ENCODE measurements around the gene JAK1.

The JAK1 gene

GRCh38 chr1:64976361-64976760 is 10.0 kb upstream of the JAK1 start:
- Histone ChIP-seq H3K9me3 (replicated peaks; ENCODE audit: insufficient read depth, low read length) (no peaks in the 10 kb centered on the region), H3K9me2 (replicated peaks; ENCODE audit: insufficient read depth, low read length) (no peaks in the 10 kb centered on the region), H3K9ac (ENCODE audit: low read length) (no peak overlapping the region), H3K27me3 (replicated peaks; ENCODE audit: insufficient read depth, low read length) (no peaks in the 10 kb centered on the region), H3F3A (ENCODE audit: insufficient read depth, low read length) (no peaks in the 10 kb centered on the region), H2AFZ (ENCODE audit: low read length) (no peak overlapping the region), H3K4me1 (ENCODE audit: low read length) (peaks cover 4% of the 10 kb centered on the region), H3K79me2 (ENCODE audit: low read length) (no peaks in the 10 kb centered on the region), H3K4me2 (ENCODE audit: low read depth, low read length) (no peak overlapping the region), H3K27ac (ENCODE audit: low read length) (no peak overlapping the region), H4K20me1 (ENCODE audit: insufficient read depth, low read length) (no peaks in the 10 kb centered on the region), H3K36me3 (replicated peaks; ENCODE audit: insufficient read depth, low read length) (no peaks in the 10 kb centered on the region), H3K4me3 (ENCODE audit: low read length) (no peak overlapping the region)
- TF ChIP-seq EZH2phosphoT487 (IDR thresholded peaks at IDR 0.05; ENCODE audit: low read length) = no peak
- no peak for TF ChIP-seq CTCF (IDR thresholded peaks at IDR 0.05; ENCODE audit: low read length)
- no peak for TF ChIP-seq EZH2 (optimal IDR thresholded peaks at IDR 0.05; ENCODE audit: low read depth, low read length)
- no peak for DNase-seq

- Histone ChIP-seq H3K36me3 (replicated peaks; ENCODE audit: insufficient read depth, low read length) (no peaks in the 10 kb centered on the region), H3K9me3 (replicated peaks; ENCODE audit: insufficient read depth, low read length) (no peaks in the 10 kb centered on the region), H2AFZ (ENCODE audit: low read length) (no peak overlapping the region), H3K27me3 (replicated peaks; ENCODE audit: insufficient read depth, low read length) (no peaks in the 10 kb centered on the region), H4K20me1 (ENCODE audit: insufficient read depth, low read length) (no peaks in the 10 kb centered on the region), H3F3A (ENCODE audit: insufficient read depth, low read length) (no peaks in the 10 kb centered on the region), H3K4me1 (ENCODE audit: low read length) (no peaks in the 10 kb centered on the region), H3K4me2 (ENCODE audit: low read depth, low read length) (no peak overlapping the region), H3K9ac (ENCODE audit: low read length) (no peak overlapping the region), H3K27ac (ENCODE audit: low read length) (no peak overlapping the region), H3K79me2 (ENCODE audit: low read length) (no peaks in the 10 kb centered on the region), H3K9me2 (replicated peaks; ENCODE audit: insufficient read depth, low read length) (no peaks in the 10 kb centered on the region), H3K4me3 (ENCODE audit: low read length) (no peak overlapping the region)
- TF ChIP-seq EZH2 (optimal IDR thresholded peaks at IDR 0.05; ENCODE audit: low read depth, low read length) (no peak), EZH2phosphoT487 (IDR thresholded peaks at IDR 0.05; ENCODE audit: low read length) (no peak), CTCF (IDR thresholded peaks at IDR 0.05; ENCODE audit: low read length) (no peak)
- no peak for DNase-seq
Measured at GRCh38 chr1:64975740-64976139, 9.4 kb upstream of the JAK1 start.

- H3K27me3 ChIP-seq (replicated peaks; ENCODE audit: insufficient read depth, low read length) = no peaks in the 10 kb centered on the region
- no peaks in the 10 kb centered on the region for H3K9me3 ChIP-seq (replicated peaks; ENCODE audit: insufficient read depth, low read length)
- H3F3A ChIP-seq (ENCODE audit: insufficient read depth, low read length) = no peaks in the 10 kb centered on the region
- TF ChIP-seq EZH2 (optimal IDR thresholded peaks at IDR 0.05; ENCODE audit: low read depth, low read length) (no peak), CTCF (IDR thresholded peaks at IDR 0.05; ENCODE audit: low read length) (no peak), EZH2phosphoT487 (IDR thresholded peaks at IDR 0.05; ENCODE audit: low read length) (no peak)
- H3K4me1 ChIP-seq (ENCODE audit: low read length) = no peaks in the 10 kb centered on the region
- H3K36me3 ChIP-seq (replicated peaks; ENCODE audit: insufficient read depth, low read length) = no peaks in the 10 kb centered on the region
- no peak overlapping the region for H3K9ac ChIP-seq (ENCODE audit: low read length)
- H2AFZ ChIP-seq (ENCODE audit: low read length) = no peak overlapping the region
- no peaks in the 10 kb centered on the region for H4K20me1 ChIP-seq (ENCODE audit: insufficient read depth, low read length)
- DNase-seq = no peak
- no peak overlapping the region for H3K27ac ChIP-seq (ENCODE audit: low read length)
- no peaks in the 10 kb centered on the region for H3K9me2 ChIP-seq (replicated peaks; ENCODE audit: insufficient read depth, low read length)
- no peaks in the 10 kb centered on the region for H3K79me2 ChIP-seq (ENCODE audit: low read length)
- H3K4me3 ChIP-seq (ENCODE audit: low read length) = no peak overlapping the region
- no peak overlapping the region for H3K4me2 ChIP-seq (ENCODE audit: low read depth, low read length)
Measured at GRCh38 chr1:64975127-64975526, 8.8 kb upstream of the JAK1 start.

All from MM.1S (cell line).